K562 (cell line): ENCODE measurements around the gene IPO8. TPM values are rescaled to one million over a fixed set of nuclear protein-coding genes. Genes with fewer than 3 reads are reported as not detected.

Source experiments
- polyA plus RNA-seq, 8 experiments: library from polyadenylated mRNA; depleted of rRNA in 4 of 8; stranded (reverse) in 5 of 8; unstranded in 3 of 8; fragments of >200 nt; fragmentation: Nextera tagmentation in 2 of 8; fragmentation: Illumina TruSeq in 1 of 8; extraction: Ambion mirVana in 2 of 8; extraction: Trizol in 1 of 8; gene quantifications; 2 replicates each; pipeline versions ENCODE4 v1.2.1 to v1.2.3, GENCODE V29; 2011 to 2014; ENCODE audit warnings: inconsistent platforms in 1 of 8, missing spikeins in 1 of 8
- total RNA-seq, 7 experiments: library from RNA; depleted of rRNA in 6 of 7; stranded (reverse); fragments of >200 nt in 6 of 7; fragmentation: Illumina TruSeq in 2 of 7; extraction: Trizol in 2 of 7; gene quantifications; 2 replicates each; pipeline versions ENCODE4 v1.2.1 to v1.2.3, GENCODE V29; 2011 to 2021; ENCODE audit warnings: low replicate concordance in 1 of 7
- TF ChIP-seq, protein P1 (sequence below), 2 experiments: fragments of 150-350 bp in 1 of 2; IDR thresholded peaks; 2 replicates each; pipeline ENCODE4 v1.6.1; 2012 to 2016; ENCODE audit warnings: low read depth in 2 of 2, low read length in 2 of 2, mild to moderate bottlenecking in 1 of 2, moderate library complexity in 1 of 2
- TF ChIP-seq, protein P2 (sequence below): sonication (generic); formaldehyde crosslinking; IDR thresholded peaks from 2 replicates; pipeline ENCODE4 v1.8.1; 2023; ENCODE audit warnings: missing genetic modification reagents, mild to moderate bottlenecking, borderline replicate concordance

Gene IPO8
- total and polyA plus RNA-seq, 9 of the 15 experiments (the other 6 are each of a cell fraction or from before 2014, with no cell fraction given) = 6.5 to 39.6 (median 24.7) TPM

DNA sequence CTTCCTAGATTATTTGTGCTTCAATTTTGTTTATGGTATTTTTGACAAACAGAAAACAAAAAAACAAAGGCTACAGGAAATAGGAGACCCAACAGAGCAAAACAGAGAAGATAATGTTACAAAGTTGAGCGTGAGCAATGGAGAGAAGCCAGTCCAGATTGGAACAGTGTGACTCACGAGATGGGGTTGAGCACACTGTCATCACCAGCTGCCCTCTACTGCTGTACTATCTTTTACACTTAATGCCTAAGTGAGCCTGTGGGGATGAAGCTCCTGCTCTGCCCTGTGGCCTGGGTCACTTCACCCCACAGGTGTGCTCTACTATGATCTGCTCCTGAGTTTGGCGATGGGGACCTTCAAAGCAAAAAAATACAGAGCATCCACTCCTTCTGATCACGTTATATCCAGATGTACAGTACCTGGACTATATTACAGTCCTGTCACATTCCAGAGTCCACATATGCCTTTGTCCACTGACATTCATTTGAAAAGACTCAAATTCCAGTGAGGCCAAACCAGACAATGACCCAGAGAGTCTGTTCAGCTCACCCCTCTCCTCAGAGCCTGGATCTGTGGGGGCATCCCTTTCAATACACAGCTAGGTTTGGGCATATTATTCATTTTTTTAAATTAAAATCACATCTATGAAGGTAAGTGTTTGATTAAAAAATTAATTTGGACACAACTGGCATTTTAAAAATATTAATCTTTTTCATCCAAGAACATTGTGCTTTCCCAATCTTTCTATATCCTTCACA, 4.4 kb downstream of the IPO8 start (continued):
- TF ChIP-seq, protein P1, sequence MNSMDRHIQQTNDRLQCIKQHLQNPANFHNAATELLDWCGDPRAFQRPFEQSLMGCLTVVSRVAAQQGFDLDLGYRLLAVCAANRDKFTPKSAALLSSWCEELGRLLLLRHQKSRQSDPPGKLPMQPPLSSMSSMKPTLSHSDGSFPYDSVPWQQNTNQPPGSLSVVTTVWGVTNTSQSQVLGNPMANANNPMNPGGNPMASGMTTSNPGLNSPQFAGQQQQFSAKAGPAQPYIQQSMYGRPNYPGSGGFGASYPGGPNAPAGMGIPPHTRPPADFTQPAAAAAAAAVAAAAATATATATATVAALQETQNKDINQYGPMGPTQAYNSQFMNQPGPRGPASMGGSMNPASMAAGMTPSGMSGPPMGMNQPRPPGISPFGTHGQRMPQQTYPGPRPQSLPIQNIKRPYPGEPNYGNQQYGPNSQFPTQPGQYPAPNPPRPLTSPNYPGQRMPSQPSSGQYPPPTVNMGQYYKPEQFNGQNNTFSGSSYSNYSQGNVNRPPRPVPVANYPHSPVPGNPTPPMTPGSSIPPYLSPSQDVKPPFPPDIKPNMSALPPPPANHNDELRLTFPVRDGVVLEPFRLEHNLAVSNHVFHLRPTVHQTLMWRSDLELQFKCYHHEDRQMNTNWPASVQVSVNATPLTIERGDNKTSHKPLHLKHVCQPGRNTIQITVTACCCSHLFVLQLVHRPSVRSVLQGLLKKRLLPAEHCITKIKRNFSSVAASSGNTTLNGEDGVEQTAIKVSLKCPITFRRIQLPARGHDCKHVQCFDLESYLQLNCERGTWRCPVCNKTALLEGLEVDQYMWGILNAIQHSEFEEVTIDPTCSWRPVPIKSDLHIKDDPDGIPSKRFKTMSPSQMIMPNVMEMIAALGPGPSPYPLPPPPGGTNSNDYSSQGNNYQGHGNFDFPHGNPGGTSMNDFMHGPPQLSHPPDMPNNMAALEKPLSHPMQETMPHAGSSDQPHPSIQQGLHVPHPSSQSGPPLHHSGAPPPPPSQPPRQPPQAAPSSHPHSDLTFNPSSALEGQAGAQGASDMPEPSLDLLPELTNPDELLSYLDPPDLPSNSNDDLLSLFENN (IDR thresholded peaks at IDR 0.05; ENCODE audit: low read depth in 2 of 2, low read length in 2 of 2) = no peak
- TF ChIP-seq, protein P2, sequence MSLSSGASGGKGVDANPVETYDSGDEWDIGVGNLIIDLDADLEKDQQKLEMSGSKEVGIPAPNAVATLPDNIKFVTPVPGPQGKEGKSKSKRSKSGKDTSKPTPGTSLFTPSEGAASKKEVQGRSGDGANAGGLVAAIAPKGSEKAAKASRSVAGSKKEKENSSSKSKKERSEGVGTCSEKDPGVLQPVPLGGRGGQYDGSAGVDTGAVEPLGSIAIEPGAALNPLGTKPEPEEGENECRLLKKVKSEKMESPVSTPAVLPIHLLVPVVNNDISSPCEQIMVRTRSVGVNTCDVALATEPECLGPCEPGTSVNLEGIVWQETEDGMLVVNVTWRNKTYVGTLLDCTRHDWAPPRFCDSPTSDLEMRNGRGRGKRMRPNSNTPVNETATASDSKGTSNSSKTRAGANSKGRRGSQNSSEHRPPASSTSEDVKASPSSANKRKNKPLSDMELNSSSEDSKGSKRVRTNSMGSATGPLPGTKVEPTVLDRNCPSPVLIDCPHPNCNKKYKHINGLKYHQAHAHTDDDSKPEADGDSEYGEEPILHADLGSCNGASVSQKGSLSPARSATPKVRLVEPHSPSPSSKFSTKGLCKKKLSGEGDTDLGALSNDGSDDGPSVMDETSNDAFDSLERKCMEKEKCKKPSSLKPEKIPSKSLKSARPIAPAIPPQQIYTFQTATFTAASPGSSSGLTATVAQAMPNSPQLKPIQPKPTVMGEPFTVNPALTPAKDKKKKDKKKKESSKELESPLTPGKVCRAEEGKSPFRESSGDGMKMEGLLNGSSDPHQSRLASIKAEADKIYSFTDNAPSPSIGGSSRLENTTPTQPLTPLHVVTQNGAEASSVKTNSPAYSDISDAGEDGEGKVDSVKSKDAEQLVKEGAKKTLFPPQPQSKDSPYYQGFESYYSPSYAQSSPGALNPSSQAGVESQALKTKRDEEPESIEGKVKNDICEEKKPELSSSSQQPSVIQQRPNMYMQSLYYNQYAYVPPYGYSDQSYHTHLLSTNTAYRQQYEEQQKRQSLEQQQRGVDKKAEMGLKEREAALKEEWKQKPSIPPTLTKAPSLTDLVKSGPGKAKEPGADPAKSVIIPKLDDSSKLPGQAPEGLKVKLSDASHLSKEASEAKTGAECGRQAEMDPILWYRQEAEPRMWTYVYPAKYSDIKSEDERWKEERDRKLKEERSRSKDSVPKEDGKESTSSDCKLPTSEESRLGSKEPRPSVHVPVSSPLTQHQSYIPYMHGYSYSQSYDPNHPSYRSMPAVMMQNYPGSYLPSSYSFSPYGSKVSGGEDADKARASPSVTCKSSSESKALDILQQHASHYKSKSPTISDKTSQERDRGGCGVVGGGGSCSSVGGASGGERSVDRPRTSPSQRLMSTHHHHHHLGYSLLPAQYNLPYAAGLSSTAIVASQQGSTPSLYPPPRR (CRISPR knock-in tag) = no peak
